Colonic mucosa (tissue), 4 donors: ENCODE results near the gene AMPH. TPM values are rescaled to one million over a fixed set of nuclear protein-coding genes. Genes with fewer than 3 reads are reported as not detected.
A peak's percentile ranks its signal among the peaks of the same experiment; 100 is the strongest.
"Not testable (repeated sequence)": the region's sequence is repeated elsewhere in the genome, so short reads cannot be mapped to it uniquely, and the experiment has no call there.

ENCODE experiments used
- DNase-seq: peaks from one replicate; pipeline ENCODE4 v3.0.0-alpha.2; 2020
- H3K27ac ChIP-seq: fragments of 200-600 bp; one replicate; pipeline ENCODE4 v1.8.0; 2021
- H3K27me3 ChIP-seq: fragments of 200-600 bp; one replicate; pipeline ENCODE4 v1.8.0; 2021
- H3K36me3 ChIP-seq: fragments of 200-600 bp; one replicate; pipeline ENCODE4 v1.8.0; 2021
- H3K4me1 ChIP-seq: fragments of 200-600 bp; one replicate; pipeline ENCODE4 v1.8.0; 2021; ENCODE audit warnings: mild to moderate bottlenecking
- H3K4me3 ChIP-seq: fragments of 200-600 bp; one replicate; pipeline ENCODE4 v1.8.0; 2021
- H3K9ac ChIP-seq, 2 donors: one replicate each; pipeline ENCODE4 v1.7.0; 2013; ENCODE audit warnings: control low read depth in 2 of 2, low read depth in 2 of 2, low read length in 2 of 2
- H3K9me3 ChIP-seq: fragments of 200-600 bp; one replicate; pipeline ENCODE4 v1.8.0; 2021
- CTCF ChIP-seq: fragments of 200-600 bp; IDR thresholded peaks from one replicate; pipeline ENCODE4 v1.8.0; 2022; ENCODE audit warnings: antibody characterized with exemption, mild to moderate bottlenecking
- intact Hi-C: fragments of 100-400 bp; cut with DNase I; formaldehyde crosslinking; loops from one replicate; pipeline ENCODE4 v1.14.1; 2022
- total RNA-seq, 2 donors: library from RNA; stranded (reverse); fragmentation: NEBNext Ultra II Directional in 1 of 2; extraction: Animal tissue kit (Norgen Biotek cat#: 25700) in 1 of 2; gene quantifications; one replicate each; pipeline ENCODE4 v1.2.1, GENCODE V29; 2021
- donor health status: healthy.
- donor health status: DM: no; HTN: no; CAD: no.
- donor health status: DM: no; HTN: no; CAD: no.

AMPH gene
- total RNA-seq, 2 donors from 2014 or later, result 0.49 to 1.1 TPM

GRCh38 chr7:38369816-38370493 is 261.2 kb downstream of the AMPH start:
- DNase-seq, result peak; percentile 88
- H3K9me3 ChIP-seq, result no peaks in the 10 kb centered on the region
- intact Hi-C loops, result no loop called here
- no peak overlapping the region for H3K9ac ChIP-seq
- TF ChIP-seq CTCF, result peak; percentile 85
- no peaks in the 10 kb centered on the region for H3K36me3 ChIP-seq
- H3K4me1 ChIP-seq, result no peaks in the 10 kb centered on the region
- no peaks in the 10 kb centered on the region for H3K27me3 ChIP-seq
- H3K27ac ChIP-seq, result no peak overlapping the region
- H3K4me3 ChIP-seq, result no peak overlapping the region

DNA sequence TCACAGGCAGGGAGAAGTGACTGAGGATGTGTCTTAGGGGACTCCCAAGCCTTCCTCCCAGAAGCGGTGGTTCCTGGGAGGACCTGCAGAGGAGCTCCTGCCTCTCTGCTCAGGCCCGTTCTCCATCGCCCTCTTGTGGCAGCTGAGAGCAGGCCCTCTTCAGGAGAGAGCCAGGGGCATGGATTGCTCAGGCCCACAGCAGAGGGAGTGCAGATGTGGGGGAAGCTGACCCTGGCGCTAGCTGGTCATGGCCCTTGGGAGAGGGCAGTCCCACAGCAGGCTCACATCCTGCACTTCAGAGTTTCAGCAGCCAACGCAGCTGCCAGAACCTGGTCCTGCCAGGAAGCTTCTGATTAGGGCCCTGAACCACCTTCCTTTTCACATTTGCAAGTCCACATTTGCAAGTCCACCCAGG is 263.0 kb downstream of the AMPH start:
- H3K36me3 ChIP-seq, result no peaks in the 10 kb centered on the region
- peak overlapping the region; percentile 18 for H3K27ac ChIP-seq
- no peaks in the 10 kb centered on the region for H3K4me1 ChIP-seq
- DNase-seq, result peak; percentile 79
- H3K9ac ChIP-seq, result no peak overlapping the region
- intact Hi-C loops, result no loop called here
- peak; percentile 78 for TF ChIP-seq CTCF
- H3K4me3 ChIP-seq, result no peak overlapping the region
- no peaks in the 10 kb centered on the region for H3K27me3 ChIP-seq
- no peaks in the 10 kb centered on the region for H3K9me3 ChIP-seq

DNA sequence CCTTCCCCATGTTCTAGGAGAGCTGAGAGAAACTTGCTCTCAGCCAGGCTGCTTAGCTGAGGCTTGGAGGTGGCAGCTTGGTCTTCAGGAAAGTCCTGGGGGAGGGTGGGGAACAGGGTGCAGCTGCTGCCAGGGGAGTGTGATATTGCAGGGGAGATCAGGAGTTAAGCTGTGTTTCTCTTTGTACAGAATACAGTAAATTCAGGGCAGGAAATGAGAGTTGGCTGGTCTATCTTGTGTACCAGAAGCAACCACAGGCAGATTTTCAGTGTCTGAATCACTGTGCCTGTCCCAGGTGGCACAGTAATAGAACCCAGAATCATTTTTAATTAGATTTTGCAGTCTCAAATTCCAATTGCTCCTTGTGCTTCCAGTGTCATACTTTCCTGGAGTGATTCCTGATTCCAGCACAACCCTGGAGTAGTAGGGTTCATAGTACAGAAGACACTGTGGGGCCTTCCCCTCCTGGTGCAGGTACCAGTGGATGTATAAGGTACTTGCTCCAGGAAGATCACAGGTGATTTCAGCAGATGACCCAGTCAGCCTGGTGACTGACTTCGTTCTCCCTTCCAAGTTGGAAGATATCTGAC is 263.8 kb downstream of the AMPH start:
- Histone ChIP-seq H3K36me3 (no peaks in the 10 kb centered on the region), H3K27me3 (no peaks in the 10 kb centered on the region), H3K4me3 (no peak overlapping the region), H3K4me1 (no peaks in the 10 kb centered on the region), H3K9me3 (no peaks in the 10 kb centered on the region), H3K27ac (no peak overlapping the region), H3K9ac (no peak overlapping the region)
- no peak for DNase-seq
- TF ChIP-seq CTCF, result no peak
- intact Hi-C loops, result no loop called here

DNA sequence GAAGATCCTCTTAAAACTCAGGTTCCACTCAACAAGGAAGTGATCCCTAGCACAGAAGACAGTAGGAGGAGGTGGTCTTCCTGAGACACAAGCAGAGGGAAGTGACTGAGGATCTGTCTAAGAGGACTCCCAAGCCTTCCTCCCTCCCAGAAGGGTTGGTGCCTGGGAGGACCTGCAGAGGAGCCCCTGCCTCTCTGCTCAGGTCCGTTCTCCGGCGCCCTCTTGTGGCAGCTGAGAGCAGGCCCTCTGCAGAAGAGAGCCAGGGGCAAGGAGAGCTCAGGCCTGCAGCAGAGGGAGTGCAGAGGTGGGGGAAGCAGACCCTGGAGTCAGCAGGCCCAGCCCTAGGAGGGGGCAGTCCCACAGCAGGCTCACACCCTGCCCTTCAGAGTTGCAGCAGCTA is 267.8 kb downstream of the AMPH start:
- intact Hi-C loops, H3K9me3 ChIP-seq, H3K27ac ChIP-seq, H3K4me3 ChIP-seq, H3K4me1 ChIP-seq, H3K9ac ChIP-seq, H3K36me3 ChIP-seq, H3K27me3 ChIP-seq: not testable (repeated sequence)
- peak; percentile 54 for TF ChIP-seq CTCF
- DNase-seq, result peak; percentile 54

GRCh38 chr7:38362611-38363237 is 268.4 kb downstream of the AMPH start:
- H3K9me3 ChIP-seq, H3K9ac ChIP-seq, H3K36me3 ChIP-seq, H3K4me1 ChIP-seq, H3K27me3 ChIP-seq, H3K4me3 ChIP-seq, intact Hi-C loops, DNase-seq: not testable (repeated sequence)
- H3K27ac ChIP-seq, result peak overlapping the region; percentile 40

- intact Hi-C loops, result no loop called here
- DNase-seq, result no peak
- Histone ChIP-seq H3K27ac (no peak overlapping the region), H3K4me3 (no peak overlapping the region), H3K9me3 (no peaks in the 10 kb centered on the region), H3K27me3 (no peaks in the 10 kb centered on the region), H3K4me1 (no peaks in the 10 kb centered on the region), H3K36me3 (no peaks in the 10 kb centered on the region), H3K9ac (no peak overlapping the region)
- no peak for TF ChIP-seq CTCF
Observed at GRCh38 chr7:38360776-38361175, 270.4 kb downstream of the AMPH start.
